ENCODE data around the gene NR2C1. TPM values are rescaled to one million over a fixed set of nuclear protein-coding genes. Genes with fewer than 3 reads are reported as not detected.

The NR2C1 gene
- total RNA-seq, 4 donors from 2014 or later, result 11.3 to 61.9 (median 25.7) TPM

- 82 to 89% methylated on average over 4 of the region's 4 CpGs for WGBS, 2 donors
- no peak for DNase-seq (ENCODE audit: low spot score in 2 of 2)
- H3K4me3 ChIP-seq (ENCODE audit: low read depth, poor library complexity, severe bottlenecking), result no peak overlapping the region
- intact Hi-C loops (cut with DNase I; ENCODE audit: low total_unique reads), result no loop called here
- no peak for TF ChIP-seq CTCF (IDR thresholded peaks at IDR 0.05)
- no peak for TF ChIP-seq POLR2A (IDR thresholded peaks at IDR 0.05)
These were observed 22.2 kb downstream of the NR2C1 start for GRCh38 chr12:95051241-95051640.

GRCh38 chr12:95037906-95038305, 35.5 kb downstream of the NR2C1 start:
- 81 to 90% methylated on average over 2 of the region's 2 CpGs for WGBS, 2 donors
- DNase-seq (ENCODE audit: low spot score in 2 of 2), result no peak
- intact Hi-C loops (cut with DNase I; ENCODE audit: low total_unique reads), result no loop called here
- TF ChIP-seq CTCF (IDR thresholded peaks at IDR 0.05) (no peak), POLR2A (IDR thresholded peaks at IDR 0.05) (no peak)
- no peak overlapping the region for H3K4me3 ChIP-seq (ENCODE audit: low read depth, poor library complexity, severe bottlenecking)

- no peak overlapping the region for H3K4me3 ChIP-seq (ENCODE audit: low read depth, poor library complexity, severe bottlenecking)
- TF ChIP-seq POLR2A (IDR thresholded peaks at IDR 0.05) (no peak), CTCF (IDR thresholded peaks at IDR 0.05) (no peak)
- WGBS, 2 donors, result 94 to 95% methylated on average over 1 of the region's 1 CpG
- intact Hi-C loops (cut with DNase I; ENCODE audit: low total_unique reads), result no loop called here
- no peak for DNase-seq (ENCODE audit: low spot score in 2 of 2)
These were observed 38.7 kb downstream of the NR2C1 start for GRCh38 chr12:95034750-95035149.

- TF ChIP-seq POLR2A (IDR thresholded peaks at IDR 0.05) (no peak), CTCF (IDR thresholded peaks at IDR 0.05) (no peak)
- H3K4me3 ChIP-seq (ENCODE audit: low read depth, poor library complexity, severe bottlenecking), result no peak overlapping the region
- no peak for DNase-seq (ENCODE audit: low spot score in 2 of 2)
- intact Hi-C loops (cut with DNase I; ENCODE audit: low total_unique reads), result no loop called here
- 95 to 97% methylated on average over 2 of the region's 2 CpGs for WGBS, 2 donors
These were observed 50.9 kb downstream of the NR2C1 start for GRCh38 chr12:95022477-95022876.

GRCh38 chr12:95017482-95017881, 55.9 kb downstream of the NR2C1 start:
- H3K4me3 ChIP-seq (ENCODE audit: low read depth, poor library complexity, severe bottlenecking), result no peak overlapping the region
- 29 to 50% methylated on average over 1 of the region's 1 CpG for WGBS, 2 donors
- intact Hi-C loops (cut with DNase I; ENCODE audit: low total_unique reads), result no loop called here
- no peak for TF ChIP-seq POLR2A (IDR thresholded peaks at IDR 0.05)
- TF ChIP-seq CTCF (IDR thresholded peaks at IDR 0.05), result no peak
- DNase-seq (ENCODE audit: low spot score in 2 of 2), result no peak

GRCh38 chr12:95016120-95016519, 57.3 kb downstream of the NR2C1 start:
- no peak for TF ChIP-seq CTCF (IDR thresholded peaks at IDR 0.05)
- TF ChIP-seq POLR2A (IDR thresholded peaks at IDR 0.05), result no peak
- H3K4me3 ChIP-seq (ENCODE audit: low read depth, poor library complexity, severe bottlenecking), result no peak overlapping the region
- intact Hi-C loops (cut with DNase I; ENCODE audit: low total_unique reads), result no loop called here
- WGBS, 2 donors, result 96 to 97% methylated on average over 2 of the region's 2 CpGs
- DNase-seq (ENCODE audit: low spot score in 2 of 2), result no peak

Data from lower leg skin (tissue), 4 donors.